ENCODE results near the gene EIF3B.
"Not testable (repeated sequence)": the region's sequence is repeated elsewhere in the genome, so short reads cannot be mapped to it uniquely, and the experiment has no call there.

EIF3B gene

GRCh38 chr7:2376351-2377154, 21.9 kb downstream of the EIF3B start:
- H3K4me3 ChIP-seq (replicated peaks; ENCODE audit: low read depth, low read length) = no peak overlapping the region
- TF ChIP-seq CTCF (IDR thresholded peaks at IDR 0.05; ENCODE audit: low read depth, low read length, missing control alignments) = no peak
- DNase-seq (ENCODE audit: extremely low read depth, low read depth) = no peak

GRCh38 chr7:2377492-2377891, 22.9 kb downstream of the EIF3B start:
- not testable (repeated sequence) for DNase-seq (ENCODE audit: extremely low read depth, low read depth); H3K4me3 ChIP-seq (replicated peaks; ENCODE audit: low read depth, low read length)

- not testable (repeated sequence) for H3K4me3 ChIP-seq (replicated peaks; ENCODE audit: low read depth, low read length); DNase-seq (ENCODE audit: extremely low read depth, low read depth)
Observed at GRCh38 chr7:2378125-2378524, 23.5 kb downstream of the EIF3B start.

- H3K4me3 ChIP-seq (replicated peaks; ENCODE audit: low read depth, low read length) = no peak overlapping the region
- no peak for TF ChIP-seq CTCF (IDR thresholded peaks at IDR 0.05; ENCODE audit: low read depth, low read length, missing control alignments)
- DNase-seq (ENCODE audit: extremely low read depth, low read depth) = no peak
Observed at GRCh38 chr7:2379161-2379560, 24.5 kb downstream of the EIF3B start.

- no peak overlapping the region for H3K4me3 ChIP-seq (replicated peaks; ENCODE audit: low read depth, low read length)
- DNase-seq (ENCODE audit: extremely low read depth, low read depth) = no peak
- no peak for TF ChIP-seq CTCF (IDR thresholded peaks at IDR 0.05; ENCODE audit: low read depth, low read length, missing control alignments)
Observed at GRCh38 chr7:2379821-2380450, 25.3 kb downstream of the EIF3B start.

GRCh38 chr7:2380461-2380860, 25.8 kb downstream of the EIF3B start:
- DNase-seq (ENCODE audit: extremely low read depth, low read depth) = no peak
- no peak overlapping the region for H3K4me3 ChIP-seq (replicated peaks; ENCODE audit: low read depth, low read length)
- no peak for TF ChIP-seq CTCF (IDR thresholded peaks at IDR 0.05; ENCODE audit: low read depth, low read length, missing control alignments)

GRCh38 chr7:2381227-2381626, 26.6 kb downstream of the EIF3B start:
- no peak for DNase-seq (ENCODE audit: extremely low read depth, low read depth)
- no peak for TF ChIP-seq CTCF (IDR thresholded peaks at IDR 0.05; ENCODE audit: low read depth, low read length, missing control alignments)
- no peak overlapping the region for H3K4me3 ChIP-seq (replicated peaks; ENCODE audit: low read depth, low read length)

Measured in HFF-Myc (cell line).